HEK293 (cell line): ENCODE measurements around the gene ALDH16A1.

Source experiments
- CTCF ChIA-PET: fragments of 350-600 bp; formaldehyde crosslinking; extraction: SDS; loops from one replicate; lab custom pipeline; 2021; ENCODE audit warnings: antibody characterized with exemption; lab: Yijun Ruan, JAX
- POLR2A ChIA-PET: fragments of 300-600 bp; formaldehyde crosslinking; extraction: SDS; loops from one replicate; lab custom pipeline; 2020; ENCODE audit warnings: antibody characterized with exemption, inconsistent platforms; lab: Yijun Ruan, JAX
- H3K27ac ChIP-seq: fragments of 200-500 bp; sonication (Bioruptor generic); 2 replicates; pipeline ENCODE4 v1.5.1; 2014; ENCODE audit warnings: low read depth, low read length, control low read depth, inconsistent platforms; ENCODE audit errors: extremely low read depth
- H3K36me3 ChIP-seq, 2 experiments: fragments of 200-500 bp in 1 of 2; sonication (Bioruptor generic) in 1 of 2; 1 replicate in 1 of 2; 2 replicates in 1 of 2; pipeline ENCODE4 v1.5.1; 2014 to 2017; ENCODE audit warnings: inconsistent platforms in 2 of 2, low read length in 2 of 2; ENCODE audit not compliant: control insufficient read depth in 2 of 2, insufficient read depth in 1 of 2
- H3K4me1 ChIP-seq: fragments of 200-500 bp; sonication (Bioruptor generic); 2 replicates; pipeline ENCODE4 v1.5.1; 2014; ENCODE audit warnings: mild to moderate bottlenecking, low read length, inconsistent platforms; ENCODE audit not compliant: control insufficient read depth, insufficient read depth
- H3K4me3 ChIP-seq: 2 replicates; pipeline ENCODE4 v1.5.1; 2011; ENCODE audit warnings: low read depth, mild to moderate bottlenecking, control low read depth, low read length, moderate library complexity
- H3K9me3 ChIP-seq: fragments of 200-500 bp; sonication (Bioruptor generic); 2 replicates; pipeline ENCODE4 v1.5.1; 2014; ENCODE audit warnings: low read depth, low read length, inconsistent platforms; ENCODE audit not compliant: control insufficient read depth, insufficient read depth
- GLIS2 ChIP-seq: fragments of 450-650 bp; formaldehyde crosslinking; IDR thresholded peaks from 2 replicates; pipeline ENCODE4 v1.5.1; 2016; ENCODE audit warnings: missing biosample characterization, missing genetic modification characterization
- HIC1 ChIP-seq: fragments of 450-650 bp; formaldehyde crosslinking; IDR thresholded peaks from 2 replicates; pipeline ENCODE4 v1.5.1; 2016; ENCODE audit warnings: missing biosample characterization, missing genetic modification characterization
- OSR2 ChIP-seq: fragments of 450-650 bp; formaldehyde crosslinking; IDR thresholded peaks from 2 replicates; pipeline ENCODE4 v1.5.1; 2016; ENCODE audit warnings: missing biosample characterization, missing genetic modification characterization
- ZNF138 ChIP-seq: fragments of 450-650 bp; formaldehyde crosslinking; IDR thresholded peaks from 2 replicates; pipeline ENCODE4 v1.5.1; 2016; ENCODE audit warnings: missing biosample characterization, missing genetic modification characterization, borderline replicate concordance
- ZNF18 ChIP-seq: fragments of 450-650 bp; formaldehyde crosslinking; IDR thresholded peaks from 2 replicates; pipeline ENCODE4 v1.5.1; 2016; ENCODE audit warnings: missing biosample characterization, missing genetic modification characterization
- ZNF19 ChIP-seq: fragments of 450-650 bp; formaldehyde crosslinking; IDR thresholded peaks from 2 replicates; pipeline ENCODE4; 2016; ENCODE audit warnings: missing biosample characterization, missing genetic modification characterization, low read depth
- ZNF202 ChIP-seq: fragments of 450-650 bp; formaldehyde crosslinking; IDR thresholded peaks from 2 replicates; pipeline ENCODE4 v1.5.1; 2016; ENCODE audit warnings: missing biosample characterization, missing genetic modification characterization, borderline replicate concordance
- ZNF26 ChIP-seq: fragments of 450-650 bp; formaldehyde crosslinking; IDR thresholded peaks from 2 replicates; pipeline ENCODE4 v1.5.1; 2016; ENCODE audit warnings: missing biosample characterization, missing genetic modification characterization
- ZNF654 ChIP-seq: fragments of 450-650 bp; formaldehyde crosslinking; IDR thresholded peaks from 2 replicates; pipeline ENCODE4 v1.5.1; 2016; ENCODE audit warnings: low read depth, missing biosample characterization, missing genetic modification characterization
- ZNF701 ChIP-seq: fragments of 450-650 bp; formaldehyde crosslinking; IDR thresholded peaks from 2 replicates; pipeline ENCODE4 v1.5.1; 2016; ENCODE audit warnings: missing biosample characterization, missing genetic modification characterization
- ZSCAN30 ChIP-seq: fragments of 450-650 bp; IDR thresholded peaks from 2 replicates; pipeline ENCODE4 v1.5.1; 2018; ENCODE audit warnings: missing biosample characterization, mild to moderate bottlenecking, missing genetic modification characterization, moderate library complexity
- ZSCAN4 ChIP-seq: fragments of 450-650 bp; formaldehyde crosslinking; IDR thresholded peaks from 2 replicates; pipeline ENCODE4 v1.5.1; 2017; ENCODE audit warnings: missing biosample characterization, missing genetic modification characterization
- TF ChIP-seq, protein P1 (sequence below): fragments of 450-650 bp; formaldehyde crosslinking; IDR thresholded peaks from 2 replicates; pipeline ENCODE4 v1.5.1; 2016; ENCODE audit warnings: missing biosample characterization, missing genetic modification characterization, low read depth

Gene ALDH16A1

DNA sequence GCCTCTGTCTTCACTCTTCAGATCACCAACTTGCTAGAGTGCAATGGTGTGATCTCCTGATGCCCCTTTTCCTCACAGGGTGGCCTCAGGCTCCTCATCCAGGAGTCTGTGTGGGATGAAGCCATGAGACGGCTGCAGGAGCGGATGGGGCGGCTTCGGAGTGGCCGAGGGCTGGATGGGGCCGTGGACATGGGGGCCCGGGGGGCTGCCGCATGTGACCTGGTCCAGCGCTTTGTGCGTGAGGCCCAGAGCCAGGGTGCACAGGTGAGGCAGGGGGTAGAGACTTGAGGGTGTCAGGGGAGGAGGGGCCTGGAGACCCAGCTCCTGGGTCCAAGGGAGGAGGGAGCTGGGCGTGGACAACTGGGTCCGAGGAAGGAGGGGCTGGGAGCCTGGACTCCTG, 9.5 kb downstream of the ALDH16A1 start:
- TF ChIP-seq ZSCAN4 (no peak), ZNF26 (tag by site-specific recombination) (no peak), ZNF701 (tag by site-specific recombination) (no peak), GLIS2 (tag by site-specific recombination) (no peak), OSR2 (tag by site-specific recombination) (no peak), ZNF18 (no peak), ZNF138 (tag by site-specific recombination) (no peak), ZNF202 (tag by site-specific recombination) (no peak), ZSCAN30 (tag by site-specific recombination) (no peak), ZNF654 (tag by site-specific recombination) (no peak)
- TF ChIP-seq, protein P1, sequence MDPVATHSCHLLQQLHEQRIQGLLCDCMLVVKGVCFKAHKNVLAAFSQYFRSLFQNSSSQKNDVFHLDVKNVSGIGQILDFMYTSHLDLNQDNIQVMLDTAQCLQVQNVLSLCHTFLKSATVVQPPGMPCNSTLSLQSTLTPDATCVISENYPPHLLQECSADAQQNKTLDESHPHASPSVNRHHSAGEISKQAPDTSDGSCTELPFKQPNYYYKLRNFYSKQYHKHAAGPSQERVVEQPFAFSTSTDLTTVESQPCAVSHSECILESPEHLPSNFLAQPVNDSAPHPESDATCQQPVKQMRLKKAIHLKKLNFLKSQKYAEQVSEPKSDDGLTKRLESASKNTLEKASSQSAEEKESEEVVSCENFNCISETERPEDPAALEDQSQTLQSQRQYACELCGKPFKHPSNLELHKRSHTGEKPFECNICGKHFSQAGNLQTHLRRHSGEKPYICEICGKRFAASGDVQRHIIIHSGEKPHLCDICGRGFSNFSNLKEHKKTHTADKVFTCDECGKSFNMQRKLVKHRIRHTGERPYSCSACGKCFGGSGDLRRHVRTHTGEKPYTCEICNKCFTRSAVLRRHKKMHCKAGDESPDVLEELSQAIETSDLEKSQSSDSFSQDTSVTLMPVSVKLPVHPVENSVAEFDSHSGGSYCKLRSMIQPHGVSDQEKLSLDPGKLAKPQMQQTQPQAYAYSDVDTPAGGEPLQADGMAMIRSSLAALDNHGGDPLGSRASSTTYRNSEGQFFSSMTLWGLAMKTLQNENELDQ: no peak
- CTCF ChIA-PET: no interaction called here
- no peaks in the 10 kb centered on the region for H3K4me1 ChIP-seq
- no peak overlapping the region for H3K4me3 ChIP-seq
- H3K27ac ChIP-seq: no peak overlapping the region
- POLR2A ChIA-PET: interaction anchor here (0.7 kb wide), 1 partner anchor 27 kb away, joined by 3 read pairs; no protein-coding TSS in a partner anchor
- peaks cover 8 to 17% of the 10 kb centered on the region in 2 experiments; a peak in 2 of 3 replicates for H3K36me3 ChIP-seq
- no peaks in the 10 kb centered on the region for H3K9me3 ChIP-seq

GRCh38 chr19:49463960-49464740, 11.1 kb downstream of the ALDH16A1 start:
- 0 out of 2 replicates have a peak, but pooled peaks cover 4% of the 10 kb centered on the region for H3K4me1 ChIP-seq
- peaks cover 8 to 14% of the 10 kb centered on the region in 2 experiments; a peak in 2 of 3 replicates for H3K36me3 ChIP-seq
- no peak overlapping the region for H3K27ac ChIP-seq
- no peak overlapping the region for H3K4me3 ChIP-seq
- ChIA-PET POLR2A (interaction anchor here (0.5 to 2.1 kb wide), 3 partner anchors 11 to 31 kb away, joined by 3 to 6 read pairs (median 4); partner anchors contain the start of genes ALDH16A1 and PIH1D1), CTCF (interaction anchor here (0.5 to 1.0 kb wide), 2 partner anchors 9 to 70 kb away, joined by 3 to 4 read pairs; no protein-coding TSS in a partner anchor)
- TF ChIP-seq ZNF19 (tag by site-specific recombination): no peak
- TF ChIP-seq GLIS2 (tag by site-specific recombination): peak; percentile 16; the same call in 1 of the 2 replicates
- peak; percentile 34; the same call in 1 of the 2 replicates for TF ChIP-seq HIC1 (tag by site-specific recombination)
- TF ChIP-seq ZNF654 (tag by site-specific recombination): no peak
- no peaks in the 10 kb centered on the region for H3K9me3 ChIP-seq
